ENCODE data around the gene ZNF624.

ZNF624 gene

DNA sequence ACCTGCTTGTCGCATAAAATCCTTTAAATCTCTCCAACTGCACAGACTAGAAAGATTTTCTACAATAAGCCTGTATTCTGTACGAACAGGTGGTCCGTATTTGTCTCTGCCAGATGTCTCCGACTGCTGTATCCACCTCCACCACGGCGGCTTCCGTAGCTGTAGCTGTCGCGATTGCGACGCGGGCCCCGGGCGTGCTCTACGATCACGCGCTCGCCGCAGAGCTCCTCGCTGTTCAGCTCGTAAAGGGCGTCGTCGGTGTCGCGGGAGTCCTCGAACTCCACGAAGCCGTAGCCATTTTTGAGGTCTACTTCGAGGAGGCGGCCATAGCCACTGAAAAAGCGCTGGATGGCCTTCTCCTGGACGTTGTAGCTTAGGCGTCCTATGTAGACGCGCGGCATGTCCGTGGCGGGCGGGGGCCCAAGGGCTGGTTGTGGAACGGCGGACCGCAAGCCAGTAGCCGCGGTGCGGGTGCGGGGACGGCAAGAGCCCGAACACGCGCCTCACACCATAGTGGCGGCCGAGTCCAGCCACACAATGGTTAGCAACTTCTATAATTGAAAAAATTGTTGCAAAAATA is 36.1 kb downstream of the ZNF624 start:
- in situ Hi-C loops (cut with MboI; ENCODE audit: low pct_unique_long_range_greater_than_20kb, low sequenced_read_pairs), result no loop called here
- no peak for DNase-seq

DNA sequence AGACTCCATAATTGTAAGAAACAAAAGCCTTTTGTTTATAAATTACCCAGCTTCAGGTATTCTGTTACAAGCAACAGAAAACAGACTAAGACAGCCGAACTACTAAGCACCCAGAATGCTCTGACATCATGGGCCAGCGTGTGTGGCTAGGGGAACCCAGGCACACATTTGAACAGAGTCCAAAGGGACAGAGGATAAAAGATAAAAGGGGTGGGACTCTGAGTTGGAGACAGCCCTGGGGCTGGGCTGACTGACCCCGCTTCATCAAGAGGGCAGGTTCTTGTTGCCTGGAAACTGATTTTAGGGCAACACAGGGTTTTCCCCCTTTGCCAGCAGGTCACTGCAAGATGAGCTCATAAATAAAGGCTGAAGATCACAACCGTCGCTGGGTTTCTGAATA is 54.1 kb downstream of the ZNF624 start:
- no peak for DNase-seq
- in situ Hi-C loops (cut with MboI; ENCODE audit: low pct_unique_long_range_greater_than_20kb, low sequenced_read_pairs), result no loop called here

DNA sequence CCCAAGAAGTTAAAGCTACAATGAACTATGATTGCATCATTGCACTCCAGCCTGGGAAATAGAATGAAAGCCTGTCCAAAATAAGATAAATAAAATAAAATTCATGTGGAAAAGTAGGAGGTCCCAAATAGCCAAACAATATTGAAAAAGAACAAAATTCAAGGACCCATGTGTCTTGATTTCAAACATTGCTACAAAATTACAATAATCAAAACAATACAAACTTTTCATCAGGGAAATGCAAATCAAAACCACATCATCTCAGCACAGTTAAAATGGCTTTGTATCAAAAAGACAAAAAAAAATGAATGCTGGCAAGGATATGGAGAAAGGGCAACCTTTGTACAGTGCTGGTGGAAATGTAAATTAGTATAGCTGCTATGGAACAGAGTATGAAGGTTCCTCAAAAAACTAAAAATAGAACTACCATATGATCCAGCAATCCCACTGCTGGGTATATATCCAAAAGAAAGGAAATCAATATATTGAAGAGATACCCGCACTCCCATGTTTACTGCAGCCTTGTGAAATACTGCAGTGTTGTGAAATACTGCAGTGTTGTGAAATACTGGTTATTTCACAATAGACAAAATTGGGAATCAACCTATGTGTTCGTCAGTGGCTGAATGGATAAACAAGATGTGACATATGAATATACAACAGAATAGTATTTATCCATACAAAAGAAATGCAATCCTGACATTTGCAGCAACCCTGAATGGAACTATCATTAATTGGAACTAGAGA is 60.1 kb downstream of the ZNF624 start:
- in situ Hi-C loops (cut with MboI; ENCODE audit: low pct_unique_long_range_greater_than_20kb, low sequenced_read_pairs), result no loop called here
- DNase-seq, result no peak

DNA sequence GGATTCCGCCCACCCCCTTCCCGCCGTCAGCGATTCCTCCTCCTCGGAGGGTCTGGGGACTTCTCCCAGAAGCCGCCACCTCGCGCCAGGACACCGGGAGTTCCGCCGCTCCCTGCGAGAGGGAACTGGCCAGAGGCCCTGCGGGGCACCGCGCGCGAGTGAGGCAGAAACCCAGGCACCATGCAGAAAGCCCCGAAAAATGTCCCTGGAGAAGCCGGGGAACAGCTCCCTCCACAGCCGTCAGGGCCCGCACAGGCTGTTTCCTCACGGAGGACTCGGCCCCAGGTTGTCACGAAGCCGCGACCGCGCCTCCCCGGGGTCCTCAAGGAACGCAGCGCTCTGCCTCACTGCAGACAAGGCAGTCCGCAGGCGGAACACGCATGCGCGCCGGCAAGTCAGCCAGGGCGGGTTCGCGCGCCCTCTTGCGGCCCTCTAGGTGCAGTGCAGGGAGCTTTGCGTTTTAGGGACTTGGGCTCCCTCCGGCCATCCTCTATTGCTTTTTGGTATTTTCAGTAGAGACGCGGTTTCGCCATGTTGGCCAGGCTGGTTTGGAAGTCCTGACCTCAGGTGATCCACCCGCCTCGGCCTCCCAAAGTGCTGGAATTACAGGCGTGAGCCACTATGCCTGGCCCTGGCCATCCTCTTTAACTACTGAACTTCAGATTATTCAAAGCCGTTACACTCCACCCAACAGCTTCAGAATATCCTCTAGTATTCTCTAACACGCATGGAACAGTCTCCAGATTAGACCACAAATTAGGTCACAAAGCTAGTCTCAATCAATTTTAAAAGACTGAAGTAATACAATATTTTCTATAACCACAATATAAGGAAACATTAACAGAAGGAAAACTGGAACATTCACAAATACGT is 64.3 kb downstream of the ZNF624 start:
- peak; percentile 93 for DNase-seq
- in situ Hi-C loops (cut with MboI; ENCODE audit: low pct_unique_long_range_greater_than_20kb, low sequenced_read_pairs), result no loop called here

DNA sequence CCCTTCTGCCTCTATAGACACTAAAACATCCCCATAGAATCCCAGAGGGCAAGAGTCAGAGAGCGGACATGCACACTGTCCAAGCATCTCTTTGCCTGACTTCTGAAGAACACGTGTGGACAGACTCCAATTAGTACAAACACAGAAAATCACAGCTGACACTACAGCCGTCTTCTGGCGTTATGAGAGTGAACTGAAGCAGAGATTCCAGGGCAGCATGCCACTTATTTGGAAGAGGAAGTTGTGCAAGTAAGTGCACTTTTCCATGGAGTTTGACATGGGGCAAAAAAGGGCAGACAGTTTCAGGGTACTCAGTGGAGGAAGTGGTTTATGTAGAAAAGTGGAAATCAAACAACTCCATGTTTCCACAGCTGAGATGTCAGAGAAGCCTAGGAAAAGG is 67.9 kb downstream of the ZNF624 start:
- in situ Hi-C loops (cut with MboI; ENCODE audit: low pct_unique_long_range_greater_than_20kb, low sequenced_read_pairs), result no loop called here

DNA sequence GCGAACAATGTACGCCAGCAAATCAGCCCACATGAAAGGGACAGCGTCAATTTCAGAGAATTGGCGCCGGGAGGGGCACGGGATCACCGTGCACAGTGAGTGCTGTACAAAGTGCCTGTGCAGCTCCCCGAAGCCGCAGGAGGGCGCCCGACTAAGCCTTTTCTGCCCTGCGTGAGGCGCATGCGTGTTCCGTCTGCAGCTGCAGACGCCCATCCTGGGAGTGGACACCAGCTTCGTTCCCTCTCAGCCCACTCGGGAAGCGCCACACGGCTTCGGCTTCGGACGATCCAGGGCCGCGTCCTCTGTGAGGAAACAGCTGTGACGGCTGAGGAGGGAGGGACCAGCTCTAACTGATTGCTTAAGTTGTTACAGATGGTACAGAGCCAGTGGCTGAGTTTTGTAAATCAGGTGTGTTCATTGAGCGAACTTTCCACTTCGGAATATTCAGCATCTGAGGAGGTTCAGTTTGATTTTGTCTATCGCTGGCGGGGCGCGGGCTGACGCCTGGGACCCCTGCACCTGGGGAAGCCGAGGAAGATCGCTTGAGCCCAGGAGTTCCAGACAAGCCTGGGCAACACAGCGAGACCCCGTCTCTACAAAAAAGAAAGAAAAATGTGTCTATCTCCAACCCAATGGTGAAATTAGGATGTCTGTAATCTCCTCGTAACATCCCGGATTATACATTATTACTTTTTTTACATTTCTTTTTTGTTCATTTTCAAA is 69.2 kb downstream of the ZNF624 start:
- in situ Hi-C loops (cut with MboI; ENCODE audit: low pct_unique_long_range_greater_than_20kb, low sequenced_read_pairs), result no loop called here
- DNase-seq, result peak; percentile 76

More for the DNA sequence above, 67.9 kb downstream of the ZNF624 start:
- DNase-seq, result peak; percentile 31

DNA sequence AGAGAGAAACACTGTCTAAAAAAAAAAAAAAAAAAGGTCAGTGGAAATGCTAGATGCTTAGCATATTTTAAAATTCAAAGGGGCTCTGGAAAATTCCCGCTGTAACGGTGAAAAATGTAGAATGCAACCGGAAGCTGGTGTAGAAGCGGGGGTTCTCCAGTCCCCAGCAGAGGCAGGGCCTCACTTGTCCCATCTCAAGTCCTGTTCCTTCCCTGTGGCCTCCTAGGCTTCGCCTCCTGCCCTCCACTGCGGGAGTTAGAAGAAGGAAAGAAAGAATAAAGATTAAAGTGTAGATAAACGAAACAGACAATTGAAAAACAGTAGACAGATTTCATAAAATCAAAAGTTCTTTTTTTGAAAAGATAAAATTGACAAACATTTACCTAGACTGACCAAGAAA is 69.9 kb downstream of the ZNF624 start:
- in situ Hi-C loops (cut with MboI; ENCODE audit: low pct_unique_long_range_greater_than_20kb, low sequenced_read_pairs), result no loop called here
- no peak for DNase-seq

DNA sequence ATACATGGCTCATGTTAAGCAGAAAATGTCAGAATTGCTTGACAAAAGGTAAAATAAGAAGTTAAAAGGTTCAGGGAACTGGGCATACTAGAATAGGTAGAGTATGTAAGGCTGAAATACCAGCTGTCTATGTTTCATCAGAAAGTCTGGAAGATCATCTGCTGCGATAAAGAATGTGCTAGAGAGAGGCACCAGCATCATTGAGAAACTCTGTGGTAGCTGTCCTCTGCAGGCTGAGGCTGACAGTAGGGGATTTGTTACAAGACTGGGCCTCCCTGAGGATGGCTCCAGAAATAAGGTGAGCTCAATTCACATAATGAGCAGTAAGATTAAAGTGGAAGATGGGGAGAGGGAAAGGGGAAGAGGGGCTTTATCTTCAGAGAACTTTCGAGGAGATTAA is 80.2 kb downstream of the ZNF624 start:
- in situ Hi-C loops (cut with MboI; ENCODE audit: low pct_unique_long_range_greater_than_20kb, low sequenced_read_pairs), result no loop called here
- DNase-seq, result no peak

Data from KBM-7 (cell line).